Middle frontal gyrus (tissue), 1 donor: Measurements from ENCODE around the gene CDK5RAP2.
"Not testable (repeated sequence)": the region's sequence is repeated elsewhere in the genome, so short reads cannot be mapped to it uniquely, and the experiment has no call there.

ENCODE experiments used
- DNase-seq: peaks from one replicate; pipeline ENCODE4 v3.0.0-alpha.2; 2015; ENCODE audit warnings: low spot score; ENCODE audit errors: extremely low spot score

Gene CDK5RAP2

DNA sequence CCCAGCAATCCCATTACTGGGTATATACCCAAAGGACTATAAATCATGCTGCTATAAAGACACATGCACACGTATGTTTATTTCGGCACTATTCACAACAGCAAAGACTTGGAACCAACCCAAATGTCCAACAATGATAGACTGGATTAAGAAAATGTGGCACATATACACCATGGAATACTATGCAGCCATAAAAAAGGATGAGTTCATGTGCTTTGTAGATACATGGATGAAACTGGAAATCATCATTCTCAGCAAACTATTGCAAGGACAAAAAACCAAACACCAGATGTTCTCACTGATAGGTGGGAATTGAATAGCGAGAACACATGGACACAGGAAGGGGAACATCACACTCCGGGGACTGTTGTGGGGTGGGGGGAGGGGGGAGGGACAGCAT lies 64.0 kb downstream of the CDK5RAP2 start:
- DNase-seq: not testable (repeated sequence)

DNA sequence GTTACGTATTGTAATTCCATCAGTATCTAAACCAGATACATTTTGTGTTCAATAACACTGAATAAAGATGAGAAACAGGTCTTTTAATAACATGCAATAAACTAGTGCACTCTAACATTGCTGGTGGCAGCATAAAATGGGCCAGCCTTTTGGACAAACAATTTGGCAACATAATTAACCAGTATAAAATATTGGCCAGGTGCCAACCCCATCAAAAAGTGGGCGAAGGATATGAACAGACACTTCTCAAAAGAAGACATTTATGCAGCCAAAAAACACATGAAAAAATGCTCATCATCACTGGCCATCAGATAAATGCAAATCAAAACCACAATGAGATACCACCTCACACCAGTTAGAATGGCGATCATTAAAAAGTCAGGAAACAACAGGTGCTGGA lies 64.5 kb downstream of the CDK5RAP2 start:
- not testable (repeated sequence) for DNase-seq

- no peak for DNase-seq
Observed at GRCh38 chr9:120514405-120514804, 65.6 kb downstream of the CDK5RAP2 start.

- DNase-seq: no peak
Observed at GRCh38 chr9:120513825-120514396, 66.1 kb downstream of the CDK5RAP2 start.

DNA sequence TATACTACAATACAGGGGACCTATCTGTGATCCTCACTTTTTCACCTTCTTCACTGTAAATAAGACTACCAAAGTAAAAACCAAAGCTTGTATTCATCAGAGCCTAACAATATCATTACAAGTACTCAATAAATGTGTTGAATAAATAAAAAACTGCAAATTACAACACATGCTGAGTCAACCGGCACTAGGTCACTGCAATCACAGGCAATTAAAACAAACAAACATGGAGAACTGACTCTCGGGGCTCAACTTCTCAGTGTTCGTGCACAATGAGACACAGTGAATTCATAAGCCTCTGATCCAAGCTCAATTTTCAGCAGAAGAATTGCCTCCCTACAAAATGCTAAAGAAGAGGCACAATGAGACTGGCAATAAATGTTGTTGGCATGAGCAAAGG lies 69.2 kb downstream of the CDK5RAP2 start:
- no peak for DNase-seq

DNA sequence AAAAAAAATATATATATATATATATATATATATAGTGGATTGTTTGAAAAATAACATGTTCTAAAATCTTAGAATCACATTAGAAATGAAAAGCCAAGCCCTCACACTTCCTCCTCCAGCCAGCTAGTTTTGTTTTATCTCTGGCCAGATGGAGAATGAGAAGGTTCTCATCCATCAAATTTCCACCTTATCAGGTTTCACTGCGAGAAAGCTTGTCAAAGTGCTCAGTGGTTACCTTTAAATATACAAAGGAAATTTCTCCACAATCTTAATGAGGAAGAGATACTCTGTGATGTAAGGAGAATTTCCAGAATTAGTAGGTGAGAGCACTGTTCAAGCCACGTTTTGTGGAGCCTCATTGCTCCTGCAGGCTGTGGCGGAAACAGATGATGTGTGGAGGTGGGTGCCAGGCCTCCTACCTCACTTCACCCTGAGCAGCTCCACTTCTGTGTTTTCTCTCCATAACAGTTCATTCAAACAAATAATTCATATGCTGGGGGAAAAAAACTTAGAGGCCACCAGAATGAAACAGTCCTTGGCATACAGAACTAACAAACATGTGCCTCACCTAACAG lies 71.9 kb downstream of the CDK5RAP2 start:
- peak; percentile 47 for DNase-seq

DNA sequence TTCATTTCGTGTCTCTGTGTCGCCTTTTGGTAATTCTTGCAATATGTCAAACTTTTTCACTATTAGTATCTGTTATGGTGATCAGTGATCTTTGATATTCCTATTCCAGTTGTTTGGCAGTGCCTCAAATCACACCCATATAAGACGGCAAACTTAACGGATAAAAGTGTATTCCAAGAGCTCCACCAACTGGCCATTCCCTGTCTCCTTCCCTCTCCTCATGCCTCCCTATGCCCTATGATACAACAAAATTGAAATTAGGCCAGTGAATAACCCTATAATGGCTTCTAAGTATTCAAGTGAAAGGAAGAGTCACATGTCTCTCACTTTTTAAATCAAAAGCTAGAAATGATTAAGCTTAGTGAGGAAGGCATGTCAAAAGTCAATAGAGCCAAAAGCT lies 74.8 kb downstream of the CDK5RAP2 start:
- DNase-seq: no peak

GRCh38 chr9:120500733-120501132 lies 79.2 kb downstream of the CDK5RAP2 start:
- DNase-seq: no peak

GRCh38 chr9:120497865-120498264 lies 82.1 kb downstream of the CDK5RAP2 start:
- not testable (repeated sequence) for DNase-seq

DNA sequence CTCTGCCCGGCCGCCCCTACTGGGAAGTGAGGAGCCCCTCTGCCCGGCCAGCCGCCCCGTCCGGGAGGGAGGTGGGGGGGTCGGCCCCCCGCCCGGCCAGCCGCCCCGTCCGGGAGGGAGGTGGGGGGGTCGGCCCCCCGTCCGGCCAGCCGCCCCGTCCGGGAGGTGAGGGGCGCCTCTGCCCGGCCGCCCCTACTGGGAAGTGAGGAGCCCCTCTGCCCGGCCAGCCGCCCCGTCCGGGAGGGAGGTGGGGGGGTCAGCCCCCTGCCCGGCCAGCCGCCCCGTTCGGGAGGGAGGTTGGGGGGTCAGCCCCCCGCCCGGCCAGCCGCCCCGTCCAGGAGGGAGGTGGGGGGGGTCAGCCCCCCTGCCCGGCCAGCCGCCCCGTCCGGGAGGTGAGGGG lies 83.5 kb downstream of the CDK5RAP2 start:
- DNase-seq: not testable (repeated sequence)

DNA sequence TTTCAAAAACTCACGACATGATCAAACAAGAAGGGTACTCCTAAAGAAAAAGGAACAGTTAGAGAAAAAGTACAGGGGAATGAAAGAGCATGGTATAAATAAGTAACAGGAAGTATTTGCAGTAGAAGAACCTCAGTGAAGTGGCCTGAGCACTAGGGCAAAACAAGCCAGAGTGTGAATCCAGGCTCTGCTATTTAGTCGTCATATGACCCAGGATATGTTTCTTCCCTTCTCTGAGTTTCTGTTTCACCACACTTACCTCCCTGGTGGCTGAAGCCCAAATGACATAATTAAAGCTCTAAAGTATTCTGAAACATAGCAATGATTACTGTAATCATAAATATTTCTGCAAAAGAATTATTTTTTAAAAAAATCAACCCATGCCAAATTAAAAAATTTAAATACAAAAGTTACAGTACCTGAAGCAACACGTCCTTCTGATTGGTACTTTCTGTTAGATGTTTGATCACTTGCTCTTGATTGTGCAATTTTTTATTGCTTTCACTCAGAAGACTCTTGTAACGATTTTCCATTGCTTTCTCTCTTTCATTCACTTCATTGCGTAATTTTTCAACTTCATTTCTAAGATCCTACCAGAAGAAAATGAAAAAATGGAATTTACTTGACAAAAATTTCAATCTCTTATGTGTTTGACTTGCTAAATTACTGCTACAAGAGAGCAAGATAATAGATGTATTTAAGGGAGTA lies 88.9 kb downstream of the CDK5RAP2 start:
- no peak for DNase-seq

DNA sequence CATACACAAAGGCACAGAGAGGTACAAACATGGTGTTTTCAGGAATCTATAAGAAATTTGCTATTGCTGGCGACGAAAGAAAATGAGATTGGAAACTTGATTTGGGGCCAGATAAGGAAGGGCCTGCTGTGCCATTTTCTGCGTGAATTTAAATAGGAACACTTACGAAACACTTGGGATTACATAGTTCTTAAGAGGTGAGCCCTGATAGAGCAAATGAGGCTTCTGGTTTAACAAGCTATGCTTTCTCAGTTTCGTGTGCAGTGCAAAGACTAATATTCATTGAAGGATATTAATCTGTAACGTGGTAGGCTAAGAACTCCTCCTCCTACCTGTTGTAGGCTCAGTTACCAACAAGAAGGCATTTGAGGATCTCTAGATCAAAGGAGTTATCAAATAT lies 93.1 kb downstream of the CDK5RAP2 start:
- no peak for DNase-seq

DNA sequence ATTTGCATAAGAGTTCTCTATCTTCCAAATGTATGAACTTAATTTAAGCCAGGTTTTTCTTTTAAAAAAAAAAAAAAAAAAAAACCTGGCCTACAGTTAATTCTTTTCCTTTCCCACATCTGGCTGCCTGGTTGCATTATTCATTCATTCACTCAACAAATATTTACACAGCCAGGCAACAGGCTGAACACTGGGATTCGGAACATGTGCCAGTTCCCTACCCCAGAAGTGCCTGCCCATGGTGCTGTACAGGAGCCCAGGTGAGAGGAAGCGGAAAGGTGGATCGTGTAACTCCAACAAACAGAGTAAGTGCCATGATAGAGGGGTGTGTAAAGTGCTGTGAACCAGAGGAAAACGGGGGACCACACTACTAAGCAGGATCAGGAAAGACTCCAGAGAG lies 93.6 kb downstream of the CDK5RAP2 start:
- no peak for DNase-seq

DNA sequence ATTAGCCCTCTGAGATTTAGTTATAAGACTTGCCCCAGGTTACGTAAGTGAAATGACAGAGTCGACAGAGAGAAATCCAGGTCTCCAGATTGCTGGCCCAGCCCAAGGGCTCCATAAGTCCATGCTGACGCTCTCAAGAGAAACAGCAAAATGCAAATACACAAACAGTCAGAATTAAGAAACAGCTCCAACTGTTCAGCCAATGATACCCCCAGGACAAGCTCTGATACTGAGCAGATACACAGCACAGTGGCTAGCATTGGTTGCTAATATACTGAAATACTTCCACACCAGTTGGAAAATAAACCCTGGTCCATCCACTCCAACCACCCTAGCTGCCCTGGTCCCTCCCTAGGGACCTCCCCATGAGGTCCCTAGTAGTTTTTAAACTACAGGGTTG lies 94.2 kb downstream of the CDK5RAP2 start:
- DNase-seq: no peak

DNA sequence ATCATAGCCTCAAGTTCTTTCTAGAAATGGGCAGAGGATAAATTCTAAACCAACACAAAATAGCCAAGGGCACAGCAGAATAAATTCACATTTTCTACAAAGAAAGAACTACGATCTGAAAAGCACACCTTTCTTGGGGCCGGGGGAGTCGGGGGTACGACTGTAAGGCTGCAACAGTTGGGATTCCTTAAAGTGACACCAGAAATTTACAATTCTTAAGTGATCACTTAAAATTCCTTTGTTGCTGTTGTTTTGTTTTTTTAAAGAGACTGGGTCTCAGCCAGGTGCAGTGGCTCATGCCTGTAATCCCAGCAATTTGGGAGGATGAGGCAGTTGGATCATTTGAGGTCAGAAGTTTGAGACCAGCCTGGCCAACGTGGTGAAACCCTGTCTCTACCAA lies 95.8 kb downstream of the CDK5RAP2 start:
- DNase-seq: no peak

GRCh38 chr9:120482424-120483186 lies 97.4 kb downstream of the CDK5RAP2 start:
- no peak for DNase-seq

DNA sequence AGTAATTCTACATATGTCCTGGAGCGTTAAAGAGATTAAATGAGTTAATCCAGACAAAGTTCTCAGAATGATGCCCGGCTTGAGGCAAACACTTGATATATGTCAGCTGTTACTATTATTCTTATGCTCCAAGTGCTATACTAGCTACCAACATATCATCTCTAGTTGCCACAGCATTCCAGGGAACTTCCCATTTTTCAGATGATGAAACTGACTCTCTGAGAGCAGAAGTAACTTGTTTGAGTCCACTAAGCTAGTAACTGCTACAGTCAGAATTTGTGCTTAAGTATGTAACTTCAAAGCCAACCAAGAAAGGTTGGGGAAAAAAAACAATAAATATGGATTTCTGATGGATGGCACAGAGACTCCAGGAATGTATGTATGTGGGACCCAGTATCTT lies 98.1 kb downstream of the CDK5RAP2 start:
- DNase-seq: no peak

- no peak for DNase-seq
Observed at GRCh38 chr9:120481248-120481647, 98.7 kb downstream of the CDK5RAP2 start.

DNA sequence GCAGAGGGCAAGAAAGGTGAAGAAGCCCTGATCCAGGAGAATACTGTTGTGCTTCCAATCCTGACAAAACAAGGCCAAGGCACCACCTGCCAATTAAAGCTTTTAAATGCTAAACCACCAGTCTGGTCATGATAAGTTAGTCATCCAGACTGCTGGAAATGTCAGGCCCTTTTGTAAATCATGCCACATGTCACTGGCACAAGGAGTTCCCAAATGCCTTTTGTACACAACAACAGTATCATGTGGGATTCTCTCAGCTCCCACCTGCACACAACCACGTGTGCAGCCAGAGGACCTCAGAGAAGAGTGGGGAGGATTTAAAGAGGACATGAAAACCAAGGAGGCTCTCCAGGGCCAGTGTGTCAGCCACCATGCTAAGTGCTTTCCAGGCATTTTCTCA lies 99.3 kb downstream of the CDK5RAP2 start:
- DNase-seq: no peak

GRCh38 chr9:120478208-120478607 lies 101.8 kb downstream of the CDK5RAP2 start:
- no peak for DNase-seq

DNA sequence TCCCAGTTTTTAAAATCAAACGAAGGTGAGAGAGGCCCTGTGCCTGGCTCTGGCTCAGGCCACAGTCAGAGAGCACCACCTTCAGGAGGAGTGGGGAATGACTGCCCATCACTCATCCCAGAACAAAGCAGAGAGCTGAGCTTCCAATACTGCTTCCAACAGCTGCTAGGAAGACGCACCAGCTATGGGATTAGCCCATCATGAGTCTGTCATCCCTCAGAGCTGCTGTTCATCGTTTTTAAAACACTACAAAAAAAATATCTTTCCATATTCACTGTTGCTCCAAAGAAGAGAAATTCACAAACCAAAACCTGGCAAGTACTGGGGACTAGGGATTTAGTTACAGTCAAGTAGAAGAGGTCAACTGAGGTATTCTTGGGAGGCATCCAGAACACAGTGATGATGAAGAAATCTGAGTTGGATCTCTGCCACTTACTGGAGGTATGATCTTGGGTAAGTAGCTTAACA lies 102.4 kb downstream of the CDK5RAP2 start:
- peak; percentile 33 for DNase-seq

DNA sequence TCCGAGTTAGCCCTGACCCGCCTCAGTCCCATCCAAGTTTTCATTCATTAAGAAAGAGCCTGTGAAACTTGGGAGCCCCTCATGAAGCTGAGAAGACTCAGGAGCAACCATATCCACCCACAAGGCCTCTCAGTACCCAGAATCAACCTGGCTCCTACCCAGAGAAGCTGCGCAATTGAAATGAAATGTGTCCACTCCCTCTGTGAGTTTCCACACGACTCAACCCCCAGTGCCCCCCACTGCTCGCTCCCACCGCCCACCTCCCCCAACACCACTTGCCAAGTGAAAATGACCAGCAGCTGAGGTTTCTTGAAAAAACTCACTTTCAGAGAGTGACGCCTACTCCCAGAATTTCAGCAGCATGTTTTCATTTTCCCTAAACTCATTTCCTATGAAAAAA lies 104.6 kb downstream of the CDK5RAP2 start:
- DNase-seq: no peak
